Smooth muscle cell (in vitro differentiated cells): ENCODE measurements around the gene SPAG5. TPM values are rescaled to one million over a fixed set of nuclear protein-coding genes. Genes with fewer than 3 reads are reported as not detected.

ENCODE experiments used
- DNase-seq: peaks from one replicate; lab custom pipeline; 2025; ENCODE audit not compliant: unreplicated experiment; lab: John Stamatoyannopoulos, UW
- H2AFZ ChIP-seq: fragments of 200-600 bp; sonication (generic); 2 replicates; pipeline ENCODE4 v1.6.0; 2016; ENCODE audit warnings: antibody characterized with exemption, low read depth, mild to moderate bottlenecking
- H3F3A ChIP-seq: fragments of 200-600 bp; sonication (generic); 2 replicates; pipeline ENCODE4 v1.6.0; 2017; ENCODE audit warnings: antibody characterized with exemption, low read depth
- H3K27ac ChIP-seq: fragments of 200-600 bp; sonication (generic); 2 replicates; pipeline ENCODE4 v1.5.1; 2016; ENCODE audit warnings: low read depth, mild to moderate bottlenecking
- H3K27me3 ChIP-seq: fragments of 200-600 bp; sonication (generic); 2 replicates; pipeline ENCODE4 v1.6.1; 2016; ENCODE audit warnings: low read depth, mild to moderate bottlenecking
- H3K36me3 ChIP-seq: fragments of 200-600 bp; sonication (generic); 2 replicates; pipeline ENCODE4 v1.5.1; 2016; ENCODE audit warnings: low read depth
- H3K4me1 ChIP-seq: fragments of 200-600 bp; sonication (generic); 2 replicates; pipeline ENCODE4 v1.5.1; 2016; ENCODE audit warnings: low read depth
- H3K4me2 ChIP-seq: fragments of 200-600 bp; sonication (generic); 2 replicates; pipeline ENCODE4 v1.6.0; 2016; ENCODE audit warnings: mild to moderate bottlenecking
- H3K4me3 ChIP-seq: fragments of 200-600 bp; sonication (generic); 2 replicates; pipeline ENCODE4 v1.5.1; 2016; ENCODE audit warnings: mild to moderate bottlenecking
- H3K79me2 ChIP-seq: fragments of 200-600 bp; sonication (generic); 2 replicates; pipeline ENCODE4 v1.6.0; 2016; ENCODE audit warnings: low read depth, mild to moderate bottlenecking
- H3K9ac ChIP-seq: fragments of 200-600 bp; sonication (generic); 2 replicates; pipeline ENCODE4 v1.6.0; 2016; ENCODE audit warnings: low read depth
- H3K9me3 ChIP-seq: fragments of 200-600 bp; sonication (generic); replicated peaks from 2 replicates; pipeline ENCODE4 v1.5.1; 2016; ENCODE audit warnings: low read depth
- H4K20me1 ChIP-seq: fragments of 200-600 bp; sonication (generic); 2 replicates; pipeline ENCODE4 v1.6.0; 2016; ENCODE audit warnings: low read depth
- WGBS: methylation state at CpG from one replicate; pipeline ENCODE4 v1.1.7; 2016; ENCODE audit warnings: low lambda C conversion rate; 5-methylcytosine and 5-hydroxymethylcytosine counted together
- polyA plus RNA-seq: library from polyadenylated mRNA; unstranded; fragments of >200 nt; fragmentation: Nextera tagmentation; extraction: Ambion mirVana; gene quantifications from 2 replicates; pipeline ENCODE4 v1.2.1, GENCODE V29; 2016
- total RNA-seq: library from RNA; depleted of rRNA; stranded (reverse); fragments of >200 nt; gene quantifications from 2 replicates; pipeline ENCODE4 v1.2.3, GENCODE V29; 2014
- TF ChIP-seq, protein P1 (sequence below): fragments of 200-600 bp; sonication (generic); IDR thresholded peaks from 2 replicates; pipeline ENCODE4 v1.5.1; 2017; ENCODE audit warnings: borderline replicate concordance, mild to moderate bottlenecking, antibody characterized with exemption; ENCODE audit not compliant: insufficient read depth, poor library complexity, severe bottlenecking

The SPAG5 gene
- total and polyA plus RNA-seq, 2 experiments from 2014 or later = 13.9 to 19.8 TPM

DNA sequence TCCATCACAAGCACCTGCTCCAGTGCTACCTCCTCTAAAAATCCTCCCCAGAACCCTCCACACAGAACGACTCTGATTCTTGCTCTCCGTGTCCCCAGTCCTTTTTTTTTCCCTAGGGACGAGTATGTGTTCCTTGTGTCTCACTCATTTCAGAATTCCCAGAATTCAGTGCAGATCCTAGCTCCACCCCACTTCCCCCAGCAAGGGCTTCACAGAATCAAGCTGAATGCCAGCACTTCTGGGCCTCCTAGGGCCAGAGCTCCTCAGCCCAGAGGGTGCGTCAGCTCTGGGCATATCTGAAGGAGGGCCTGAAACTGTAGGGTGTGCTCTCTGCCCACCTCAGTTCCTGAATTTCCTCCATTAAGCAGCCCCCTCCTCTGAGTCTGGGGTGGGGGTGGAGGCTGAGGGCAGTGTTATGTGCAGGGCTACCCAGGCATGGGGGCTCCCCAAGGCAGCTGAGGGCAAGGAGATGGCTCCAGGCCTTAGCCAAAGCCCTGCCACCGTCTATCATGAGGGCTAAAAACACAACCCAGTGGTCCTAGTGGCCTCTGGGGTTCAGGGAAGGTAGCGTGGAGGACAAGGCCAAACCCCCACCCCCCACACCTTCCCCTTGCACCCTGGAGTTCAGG lies 52.9 kb downstream of the SPAG5 start:
- Histone ChIP-seq H3K36me3 (no peaks in the 10 kb centered on the region), H3K79me2 (no peaks in the 10 kb centered on the region), H3K9ac (no peak overlapping the region), H2AFZ (no peak overlapping the region), H3K4me3 (no peak overlapping the region), H3K27ac (no peak overlapping the region), H3K27me3 (no peaks in the 10 kb centered on the region), H3K4me1 (peaks cover 15% of the 10 kb centered on the region), H3F3A (no peaks in the 10 kb centered on the region), H3K9me3 (no peaks in the 10 kb centered on the region), H4K20me1 (peaks cover 32% of the 10 kb centered on the region), H3K4me2 (no peak overlapping the region)
- DNase-seq = no peak
- TF ChIP-seq, protein P1, sequence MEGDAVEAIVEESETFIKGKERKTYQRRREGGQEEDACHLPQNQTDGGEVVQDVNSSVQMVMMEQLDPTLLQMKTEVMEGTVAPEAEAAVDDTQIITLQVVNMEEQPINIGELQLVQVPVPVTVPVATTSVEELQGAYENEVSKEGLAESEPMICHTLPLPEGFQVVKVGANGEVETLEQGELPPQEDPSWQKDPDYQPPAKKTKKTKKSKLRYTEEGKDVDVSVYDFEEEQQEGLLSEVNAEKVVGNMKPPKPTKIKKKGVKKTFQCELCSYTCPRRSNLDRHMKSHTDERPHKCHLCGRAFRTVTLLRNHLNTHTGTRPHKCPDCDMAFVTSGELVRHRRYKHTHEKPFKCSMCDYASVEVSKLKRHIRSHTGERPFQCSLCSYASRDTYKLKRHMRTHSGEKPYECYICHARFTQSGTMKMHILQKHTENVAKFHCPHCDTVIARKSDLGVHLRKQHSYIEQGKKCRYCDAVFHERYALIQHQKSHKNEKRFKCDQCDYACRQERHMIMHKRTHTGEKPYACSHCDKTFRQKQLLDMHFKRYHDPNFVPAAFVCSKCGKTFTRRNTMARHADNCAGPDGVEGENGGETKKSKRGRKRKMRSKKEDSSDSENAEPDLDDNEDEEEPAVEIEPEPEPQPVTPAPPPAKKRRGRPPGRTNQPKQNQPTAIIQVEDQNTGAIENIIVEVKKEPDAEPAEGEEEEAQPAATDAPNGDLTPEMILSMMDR = no peak
- WGBS = 85% methylated on average over 6 of the region's 6 CpGs

DNA sequence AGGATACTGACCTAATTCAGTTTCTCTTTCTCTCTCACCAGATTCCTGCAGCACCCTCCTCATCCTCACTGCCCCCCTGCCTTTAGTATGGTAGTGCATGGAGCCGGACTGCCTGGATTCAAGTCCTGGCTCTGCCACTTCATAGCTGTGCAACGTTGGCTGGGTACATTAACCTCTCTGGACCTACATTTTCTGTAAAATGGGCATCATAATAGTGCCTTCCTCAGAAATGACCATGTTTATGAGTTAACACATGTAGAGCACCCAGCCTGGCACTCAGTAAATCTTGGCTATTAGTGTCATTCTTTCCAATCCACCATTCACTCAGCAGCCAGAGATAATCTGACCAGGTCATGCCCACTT lies 53.7 kb downstream of the SPAG5 start:
- 97% methylated on average over 2 of the region's 2 CpGs for WGBS
- no peak for DNase-seq
- Histone ChIP-seq H3K4me1 (peaks cover 8% of the 10 kb centered on the region), H3K9me3 (no peaks in the 10 kb centered on the region), H3K4me2 (no peak overlapping the region), H3K27me3 (no peaks in the 10 kb centered on the region), H3K36me3 (no peaks in the 10 kb centered on the region), H2AFZ (no peak overlapping the region), H4K20me1 (peaks cover 24% of the 10 kb centered on the region), H3F3A (no peaks in the 10 kb centered on the region), H3K4me3 (no peak overlapping the region), H3K9ac (no peak overlapping the region), H3K27ac (no peak overlapping the region), H3K79me2 (no peaks in the 10 kb centered on the region)
- TF ChIP-seq, protein P1 = no peak

DNA sequence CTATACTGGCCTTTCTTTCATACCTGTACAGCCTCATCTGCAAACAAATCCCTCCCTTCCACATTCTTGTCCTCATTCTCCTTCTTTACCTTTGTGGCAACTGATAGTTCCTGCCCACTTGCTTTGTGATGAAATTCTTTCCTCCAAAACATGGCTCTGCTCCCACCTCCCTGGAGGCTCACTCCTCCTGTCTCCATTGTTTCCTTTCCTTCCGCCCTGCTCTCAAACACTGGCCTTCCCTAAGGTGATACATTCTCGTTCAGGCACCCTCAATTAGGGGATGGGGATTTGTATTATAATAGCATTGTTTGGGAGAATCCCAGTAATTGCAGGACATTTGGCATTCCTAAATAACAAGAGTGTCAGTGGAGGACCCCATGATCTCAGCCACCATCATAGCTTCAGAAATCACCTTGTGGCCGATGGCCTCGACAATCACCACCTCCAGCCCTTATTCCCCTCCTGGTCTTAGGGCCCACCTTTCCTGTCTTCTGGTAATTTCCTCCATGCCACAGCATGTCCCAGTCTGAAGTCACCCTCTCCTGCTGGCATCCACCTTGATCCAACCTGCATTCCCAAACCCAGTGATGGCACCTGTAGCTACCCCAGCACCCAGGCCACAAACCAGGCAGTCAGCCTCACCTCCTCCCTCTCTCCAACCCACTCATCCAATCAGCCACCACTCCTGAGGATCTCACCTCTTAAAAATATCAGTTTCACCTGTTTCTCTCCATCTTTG lies 54.3 kb downstream of the SPAG5 start:
- Histone ChIP-seq H3K36me3 (no peaks in the 10 kb centered on the region), H3K9ac (no peak overlapping the region), H3K79me2 (no peaks in the 10 kb centered on the region), H3K4me2 (no peak overlapping the region), H3K9me3 (no peaks in the 10 kb centered on the region), H2AFZ (no peak overlapping the region), H3K4me3 (no peak overlapping the region), H3F3A (no peaks in the 10 kb centered on the region), H3K27ac (no peak overlapping the region), H3K4me1 (peaks cover 3% of the 10 kb centered on the region), H3K27me3 (no peaks in the 10 kb centered on the region), H4K20me1 (peaks cover 19% of the 10 kb centered on the region)
- no peak for DNase-seq
- 83% methylated on average over 4 of the region's 4 CpGs for WGBS
- TF ChIP-seq, protein P1 = no peak
